Stimulated activated CD8-positive, alpha-beta memory T cell treated with anti-CD3 and anti-CD28 coated beads, Interleukin-12 subunit alpha, Interleukin-12 subunit beta, amount 100 ng/mL, for 24 hours (primary cell): ENCODE data around the gene SIM2.

Source experiments
- DNase-seq: peaks from one replicate; pipeline ENCODE4 v3.0.0-alpha.2; 2020; ENCODE audit errors: extremely low read depth

Gene SIM2

GRCh38 chr21:36761685-36762084, 62.8 kb downstream of the SIM2 start:
- no peak for DNase-seq

- DNase-seq = no peak
Measured at GRCh38 chr21:36762642-36763041, 63.7 kb downstream of the SIM2 start.

GRCh38 chr21:36763305-36763704, 64.4 kb downstream of the SIM2 start:
- no peak for DNase-seq

GRCh38 chr21:36765229-36765628, 66.3 kb downstream of the SIM2 start:
- no peak for DNase-seq

- DNase-seq = no peak
Measured at GRCh38 chr21:36766511-36766910, 67.6 kb downstream of the SIM2 start.

GRCh38 chr21:36767096-36767495, 68.2 kb downstream of the SIM2 start:
- DNase-seq = no peak

- no peak for DNase-seq
Measured at GRCh38 chr21:36768496-36768895, 69.6 kb downstream of the SIM2 start.

- no peak for DNase-seq
Measured at GRCh38 chr21:36769051-36769839, 70.3 kb downstream of the SIM2 start.

GRCh38 chr21:36773117-36773516, 74.2 kb downstream of the SIM2 start:
- no peak for DNase-seq

GRCh38 chr21:36773995-36774394, 75.1 kb downstream of the SIM2 start:
- no peak for DNase-seq

- no peak for DNase-seq
Measured at GRCh38 chr21:36776981-36777617, 78.2 kb downstream of the SIM2 start.

GRCh38 chr21:36780861-36781260, 81.9 kb downstream of the SIM2 start:
- DNase-seq = no peak

GRCh38 chr21:36783612-36784374, 84.9 kb downstream of the SIM2 start:
- no peak for DNase-seq

GRCh38 chr21:36784947-36785346, 86.0 kb downstream of the SIM2 start:
- no peak for DNase-seq

GRCh38 chr21:36785615-36786014, 86.7 kb downstream of the SIM2 start:
- DNase-seq = no peak

- no peak for DNase-seq
Measured at GRCh38 chr21:36786186-36786585, 87.3 kb downstream of the SIM2 start.

- DNase-seq = no peak
Measured at GRCh38 chr21:36788120-36788638, 89.3 kb downstream of the SIM2 start.

- DNase-seq = no peak
Measured at GRCh38 chr21:36790616-36791015, 91.7 kb downstream of the SIM2 start.

- no peak for DNase-seq
Measured at GRCh38 chr21:36791180-36791579, 92.3 kb downstream of the SIM2 start.

- DNase-seq = no peak
Measured at GRCh38 chr21:36791695-36792470, 93.0 kb downstream of the SIM2 start.

- DNase-seq = no peak
Measured at GRCh38 chr21:36792505-36792967, 93.6 kb downstream of the SIM2 start.

- no peak for DNase-seq
Measured at GRCh38 chr21:36796070-36796469, 97.2 kb downstream of the SIM2 start.
